RKO (cell line): ENCODE measurements around the gene SLC26A1.
"Not testable (repeated sequence)": the region's sequence is repeated elsewhere in the genome, so short reads cannot be mapped to it uniquely, and the experiment has no call there.

ENCODE experiments used
- DNase-seq: peaks from one replicate; pipeline ENCODE4 v3.0.0-alpha.2; 2016; ENCODE audit warnings: low spot score

The SLC26A1 gene

GRCh38 chr4:952881-953573, 40.2 kb downstream of the SLC26A1 start:
- DNase-seq: no peak

GRCh38 chr4:951594-952468, 41.4 kb downstream of the SLC26A1 start:
- no peak for DNase-seq

- no peak for DNase-seq
These were observed 42.0 kb downstream of the SLC26A1 start for GRCh38 chr4:951186-951585.

GRCh38 chr4:950136-951020, 42.8 kb downstream of the SLC26A1 start:
- DNase-seq: no peak

GRCh38 chr4:949656-950055, 43.5 kb downstream of the SLC26A1 start:
- no peak for DNase-seq

GRCh38 chr4:948936-949300, 44.3 kb downstream of the SLC26A1 start:
- DNase-seq: no peak

GRCh38 chr4:948101-948935, 44.9 kb downstream of the SLC26A1 start:
- DNase-seq: no peak

GRCh38 chr4:947491-947971, 45.7 kb downstream of the SLC26A1 start:
- no peak for DNase-seq

- DNase-seq: no peak
These were observed 46.4 kb downstream of the SLC26A1 start for GRCh38 chr4:946517-947471.

GRCh38 chr4:946103-946450, 47.1 kb downstream of the SLC26A1 start:
- no peak for DNase-seq

GRCh38 chr4:945274-946102, 47.7 kb downstream of the SLC26A1 start:
- no peak for DNase-seq

GRCh38 chr4:939508-939907, 53.7 kb downstream of the SLC26A1 start:
- DNase-seq: not testable (repeated sequence)
